ENCODE measurements around the gene ISLR2.

DNA sequence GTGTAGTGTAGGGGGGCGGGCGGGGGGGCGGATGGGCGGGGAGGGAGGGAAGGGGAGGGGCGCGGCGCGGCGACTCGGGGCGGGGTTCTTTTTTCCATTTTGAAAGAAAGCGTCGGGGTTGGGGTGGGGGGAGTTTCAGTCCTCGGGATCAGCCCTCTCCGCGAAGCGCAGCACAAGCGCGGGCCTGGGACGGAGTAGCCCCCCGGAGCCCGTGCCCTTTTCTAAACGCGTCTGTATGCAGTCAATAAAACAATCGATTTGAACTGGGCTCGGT lies 6.1 kb downstream of the ISLR2 start:
- TF ChIP-seq EZH2 (IDR thresholded peaks at IDR 0.05; ENCODE audit: borderline replicate concordance, low read depth, low read length, poor library complexity, severe bottlenecking), result no peak
- TF ChIP-seq CTCF (conservative IDR thresholded peaks at IDR 0.05; ENCODE audit: low read depth, low read length), result no peak
